Epithelial cell of proximal tubule (primary cell): ENCODE results near the gene CFAP251. TPM values are rescaled to one million over a fixed set of nuclear protein-coding genes. Genes with fewer than 3 reads are reported as not detected.
"Not testable (repeated sequence)": the region's sequence is repeated elsewhere in the genome, so short reads cannot be mapped to it uniquely, and the experiment has no call there.

Experiments
- DNase-seq: peaks from one replicate; pipeline ENCODE4 v3.0.0-alpha.2; 2011; ENCODE audit warnings: low read depth
- H3K4me3 ChIP-seq: 2 replicates; pipeline ENCODE4 v1.5.1; 2011; ENCODE audit warnings: low read depth, mild to moderate bottlenecking, low read length
- total RNA-seq: library from RNA; depleted of rRNA; stranded (reverse); fragments of >200 nt; gene quantifications from 2 replicates; pipeline ENCODE4 v1.2.3, GENCODE V29; 2015
- TF ChIP-seq, protein P1 (sequence below): conservative IDR thresholded peaks from 2 replicates; pipeline ENCODE4 v1.5.1; 2012; ENCODE audit warnings: low read depth, mild to moderate bottlenecking, low read length

The CFAP251 gene
- total RNA-seq, 1 donor from 2014 or later, result 4.6 TPM

DNA sequence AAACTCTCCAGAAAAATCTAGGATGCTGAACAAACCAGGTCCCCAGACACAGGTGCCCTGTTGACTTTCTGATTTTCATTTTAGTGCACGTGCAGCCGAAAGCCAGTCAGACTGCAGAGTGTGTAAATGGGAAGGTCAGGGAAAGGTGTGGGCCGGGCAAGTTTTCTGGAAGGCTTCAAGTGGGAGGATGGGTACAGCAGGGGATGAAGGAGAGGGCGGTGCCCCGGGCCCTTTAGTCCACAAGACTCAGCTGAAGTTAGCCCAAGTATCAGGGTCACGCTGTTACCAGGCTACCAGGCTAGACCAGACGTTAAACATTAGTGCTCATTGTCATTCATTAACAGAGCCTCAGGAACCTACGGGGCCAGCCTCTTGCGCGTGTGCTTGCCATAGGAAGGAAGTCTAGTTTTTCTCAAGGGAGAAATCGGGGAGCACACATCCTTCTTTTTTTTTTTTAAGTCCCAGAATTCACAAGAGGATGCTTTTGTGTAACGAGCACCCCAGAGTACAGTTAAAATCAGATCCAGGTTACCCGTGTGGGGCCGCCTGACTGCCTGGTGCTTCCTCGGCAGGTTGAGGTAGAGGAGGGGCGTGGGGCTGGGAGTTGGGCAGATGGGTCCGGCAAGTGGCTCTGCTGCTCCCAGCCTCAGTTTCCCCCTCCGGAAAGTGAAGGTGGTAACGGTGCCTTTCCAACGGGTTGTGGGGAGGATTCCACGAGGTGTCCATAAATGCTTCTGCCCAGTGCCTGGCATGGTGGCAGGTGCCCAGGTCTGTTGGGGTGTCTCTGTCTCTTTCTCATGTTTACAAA, 122.4 kb downstream of the CFAP251 start:
- H3K4me3 ChIP-seq, result no peak overlapping the region
- peak; percentile 76 for DNase-seq
- TF ChIP-seq, protein P1, sequence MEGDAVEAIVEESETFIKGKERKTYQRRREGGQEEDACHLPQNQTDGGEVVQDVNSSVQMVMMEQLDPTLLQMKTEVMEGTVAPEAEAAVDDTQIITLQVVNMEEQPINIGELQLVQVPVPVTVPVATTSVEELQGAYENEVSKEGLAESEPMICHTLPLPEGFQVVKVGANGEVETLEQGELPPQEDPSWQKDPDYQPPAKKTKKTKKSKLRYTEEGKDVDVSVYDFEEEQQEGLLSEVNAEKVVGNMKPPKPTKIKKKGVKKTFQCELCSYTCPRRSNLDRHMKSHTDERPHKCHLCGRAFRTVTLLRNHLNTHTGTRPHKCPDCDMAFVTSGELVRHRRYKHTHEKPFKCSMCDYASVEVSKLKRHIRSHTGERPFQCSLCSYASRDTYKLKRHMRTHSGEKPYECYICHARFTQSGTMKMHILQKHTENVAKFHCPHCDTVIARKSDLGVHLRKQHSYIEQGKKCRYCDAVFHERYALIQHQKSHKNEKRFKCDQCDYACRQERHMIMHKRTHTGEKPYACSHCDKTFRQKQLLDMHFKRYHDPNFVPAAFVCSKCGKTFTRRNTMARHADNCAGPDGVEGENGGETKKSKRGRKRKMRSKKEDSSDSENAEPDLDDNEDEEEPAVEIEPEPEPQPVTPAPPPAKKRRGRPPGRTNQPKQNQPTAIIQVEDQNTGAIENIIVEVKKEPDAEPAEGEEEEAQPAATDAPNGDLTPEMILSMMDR, result no peak

DNA sequence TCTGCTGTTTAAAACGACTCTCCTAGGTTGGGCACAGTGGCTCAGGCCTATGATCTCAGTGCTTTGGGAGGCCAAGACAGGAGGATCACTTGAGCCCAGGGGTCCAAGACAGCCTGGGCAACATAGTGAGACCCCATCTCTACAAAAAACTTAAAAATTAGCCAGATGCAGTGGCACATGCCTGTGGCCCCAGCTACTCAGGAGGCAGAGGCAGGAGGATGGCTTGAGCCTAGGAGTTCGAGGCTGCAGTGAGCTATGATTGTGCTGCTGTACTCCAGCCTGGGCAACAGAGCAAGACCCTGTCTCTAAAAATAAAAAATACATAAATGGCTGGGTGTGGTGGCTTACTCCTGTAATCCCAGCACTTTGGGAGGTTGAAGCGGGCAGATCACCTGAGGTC, 123.1 kb downstream of the CFAP251 start:
- not testable (repeated sequence) for H3K4me3 ChIP-seq, DNase-seq

GRCh38 chr12:122042910-122043309, 124.5 kb downstream of the CFAP251 start:
- DNase-seq, result no peak
- no peak overlapping the region for H3K4me3 ChIP-seq
- TF ChIP-seq, protein P1, result no peak

DNA sequence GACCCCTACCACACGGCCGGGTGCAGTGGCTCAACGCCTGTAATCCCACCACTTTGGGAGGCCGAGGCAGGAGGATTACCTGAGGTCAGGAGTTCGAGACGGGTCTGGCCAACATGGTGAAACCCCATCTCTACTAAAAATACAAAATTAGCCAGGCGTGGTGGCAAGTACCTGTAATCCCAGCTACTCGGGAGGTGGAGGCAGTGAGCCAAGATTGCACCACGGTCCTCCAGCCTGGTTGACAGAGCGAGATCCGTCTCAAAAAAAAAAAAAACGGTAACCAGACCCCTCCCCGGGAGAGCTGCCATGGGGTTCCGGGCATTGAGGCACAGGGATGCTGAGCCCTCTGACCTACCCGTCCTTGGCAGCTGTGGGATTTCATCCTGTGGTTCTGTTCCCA, 125.1 kb downstream of the CFAP251 start:
- no peak for DNase-seq
- TF ChIP-seq, protein P1, result no peak
- no peak overlapping the region for H3K4me3 ChIP-seq

DNA sequence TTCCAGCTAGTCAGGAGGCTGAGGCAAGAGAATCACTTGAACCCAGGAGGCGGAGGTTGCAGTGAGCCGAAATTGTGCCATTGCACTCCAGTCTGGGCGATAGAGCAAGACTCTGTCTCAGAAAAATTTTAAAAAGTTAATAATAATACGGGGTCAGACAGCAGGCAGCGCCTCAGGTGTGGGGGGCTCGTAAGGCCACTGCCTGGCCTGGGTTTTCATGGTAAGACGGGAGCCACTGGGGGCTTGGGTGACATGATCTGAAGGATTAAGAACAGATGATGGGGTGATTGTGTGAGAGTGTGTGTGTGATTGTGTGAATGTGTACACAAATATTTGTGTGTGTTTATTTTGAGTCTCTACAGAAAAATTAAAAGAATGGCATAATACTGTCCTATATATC, 126.9 kb downstream of the CFAP251 start:
- TF ChIP-seq, protein P1, result no peak
- DNase-seq, result no peak
- H3K4me3 ChIP-seq, result no peak overlapping the region

- TF ChIP-seq, protein P1, result no peak
- no peak for DNase-seq
- no peak overlapping the region for H3K4me3 ChIP-seq
Measured at GRCh38 chr12:122046145-122046544, 127.8 kb downstream of the CFAP251 start.

DNA sequence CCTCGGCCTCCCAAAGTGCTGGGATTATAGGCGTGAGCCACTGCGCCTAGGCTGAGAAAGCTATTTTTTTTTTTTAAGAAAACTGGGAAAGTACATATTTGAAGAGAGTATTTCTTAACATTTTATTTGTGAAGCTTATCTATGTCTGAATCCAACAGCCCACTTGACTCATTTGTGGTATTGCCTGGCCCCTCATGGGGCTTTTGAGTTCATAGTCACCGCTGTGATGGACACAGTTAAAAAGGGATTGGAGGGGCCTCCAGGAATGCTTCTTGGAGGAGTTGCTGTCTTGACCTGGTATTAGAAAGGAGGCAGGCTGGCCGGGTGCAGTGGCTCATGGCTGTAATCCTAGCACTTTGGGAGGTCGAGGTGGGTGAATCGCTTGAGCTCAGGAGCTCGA, 129.8 kb downstream of the CFAP251 start:
- no peak overlapping the region for H3K4me3 ChIP-seq
- DNase-seq, result no peak
- TF ChIP-seq, protein P1, result no peak
